Glomerular endothelial cell (primary cell): ENCODE measurements around the gene PLEKHG5. TPM values are rescaled to one million over a fixed set of nuclear protein-coding genes. Genes with fewer than 3 reads are reported as not detected.
"Not testable (repeated sequence)": the region's sequence is repeated elsewhere in the genome, so short reads cannot be mapped to it uniquely, and the experiment has no call there.

ENCODE experiments used
- DNase-seq: peaks from one replicate; pipeline ENCODE4 v3.0.0-alpha.2; 2011; ENCODE audit warnings: low read depth, low spot score; ENCODE audit errors: extremely low read depth
- total RNA-seq: library from RNA; depleted of rRNA; stranded (reverse); fragments of >200 nt; gene quantifications from 2 replicates; pipeline ENCODE4 v1.2.3, GENCODE V29; 2015

The PLEKHG5 gene
- total RNA-seq, 1 donor from 2014 or later: 63.7 TPM

DNA sequence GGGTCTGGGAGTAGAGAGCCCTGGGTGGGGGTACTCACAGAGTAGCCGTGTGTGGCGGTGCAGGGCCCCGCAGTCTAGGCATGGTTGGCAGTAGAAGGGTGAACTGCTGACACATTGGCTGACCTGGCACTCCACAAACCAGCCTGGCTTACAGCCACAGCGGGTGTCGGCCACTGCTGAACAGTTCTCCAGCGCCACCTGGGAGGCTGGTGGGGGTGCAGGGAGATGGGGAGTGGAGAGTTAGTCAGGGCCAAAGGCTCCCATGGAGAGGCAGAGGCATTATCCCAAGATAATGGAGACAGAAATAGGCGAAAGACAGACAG, 27.0 kb downstream of the PLEKHG5 start:
- no peak for DNase-seq

DNA sequence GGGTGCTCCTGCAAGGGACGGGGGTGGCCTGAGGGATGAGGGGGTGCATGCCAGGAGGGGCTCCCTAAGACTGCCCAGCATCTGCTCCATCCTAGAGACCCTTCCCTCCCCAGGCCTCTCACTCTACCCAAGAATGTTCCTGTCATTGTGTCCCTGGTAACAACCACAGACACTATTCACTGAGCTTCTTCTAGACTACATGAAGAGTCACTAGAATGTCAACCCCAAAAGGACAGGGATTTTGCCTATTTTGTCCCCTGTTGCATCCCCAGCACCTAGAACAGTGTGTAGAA, 28.4 kb downstream of the PLEKHG5 start:
- DNase-seq: no peak

DNA sequence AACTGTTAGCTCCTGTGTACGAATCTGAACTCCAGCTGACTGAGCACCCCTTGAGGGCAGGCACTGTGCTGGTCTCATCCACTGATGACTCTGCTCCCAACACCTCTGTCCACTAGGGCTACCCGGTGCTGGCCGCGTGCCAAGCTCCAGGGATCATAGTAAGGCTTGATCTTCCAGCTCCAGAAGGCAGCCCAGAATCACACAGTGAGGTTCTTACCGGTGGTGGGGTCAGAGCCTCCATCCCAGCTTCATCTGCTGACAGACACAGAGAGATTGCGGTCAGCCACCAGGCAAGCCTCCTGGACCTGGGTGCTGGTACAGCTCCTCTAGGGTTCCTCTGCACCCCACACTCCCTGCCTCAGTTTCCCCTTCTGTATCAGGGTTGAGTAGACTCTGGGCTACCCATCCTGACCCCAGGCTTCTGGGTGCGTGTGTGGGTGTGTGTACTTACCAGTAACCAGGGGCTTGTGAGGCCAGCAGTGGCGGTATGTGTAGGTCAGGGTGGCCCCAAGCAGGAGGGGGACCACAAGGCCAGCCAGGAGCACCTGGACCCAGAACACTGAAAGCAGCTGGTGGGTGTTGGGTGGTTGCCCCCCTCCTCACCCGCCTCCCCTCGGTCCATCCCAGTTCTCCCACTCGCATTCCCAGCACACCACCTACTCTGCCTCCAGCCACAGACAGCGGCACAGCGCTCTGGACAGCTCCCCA, 28.9 kb downstream of the PLEKHG5 start:
- DNase-seq: no peak

- no peak for DNase-seq
These were observed 29.7 kb downstream of the PLEKHG5 start for GRCh38 chr1:6461538-6462411.

DNA sequence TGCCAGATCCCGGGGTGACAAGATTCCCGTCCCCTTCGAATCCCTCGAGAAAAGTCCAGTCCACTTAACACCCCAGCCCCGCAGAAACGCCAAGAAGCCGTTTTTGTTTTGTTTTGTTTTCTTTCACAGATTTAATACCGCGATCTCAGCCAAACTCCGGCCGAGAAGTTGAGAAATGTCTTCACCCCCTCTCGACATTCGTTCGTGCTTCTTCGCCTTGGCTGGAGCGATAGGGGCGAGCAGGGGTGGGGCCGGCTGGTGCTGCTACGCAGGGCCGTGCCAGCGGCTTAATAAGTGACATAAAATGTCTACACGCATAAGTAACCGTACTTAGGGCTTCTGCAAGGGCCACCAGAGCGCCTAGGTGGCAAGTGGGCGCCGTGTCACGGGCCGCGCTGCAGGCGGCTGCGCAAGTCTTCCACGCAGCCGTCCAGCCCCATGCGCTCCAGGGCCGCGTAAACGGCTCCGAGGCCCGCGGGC, 30.4 kb downstream of the PLEKHG5 start:
- DNase-seq: no peak

DNA sequence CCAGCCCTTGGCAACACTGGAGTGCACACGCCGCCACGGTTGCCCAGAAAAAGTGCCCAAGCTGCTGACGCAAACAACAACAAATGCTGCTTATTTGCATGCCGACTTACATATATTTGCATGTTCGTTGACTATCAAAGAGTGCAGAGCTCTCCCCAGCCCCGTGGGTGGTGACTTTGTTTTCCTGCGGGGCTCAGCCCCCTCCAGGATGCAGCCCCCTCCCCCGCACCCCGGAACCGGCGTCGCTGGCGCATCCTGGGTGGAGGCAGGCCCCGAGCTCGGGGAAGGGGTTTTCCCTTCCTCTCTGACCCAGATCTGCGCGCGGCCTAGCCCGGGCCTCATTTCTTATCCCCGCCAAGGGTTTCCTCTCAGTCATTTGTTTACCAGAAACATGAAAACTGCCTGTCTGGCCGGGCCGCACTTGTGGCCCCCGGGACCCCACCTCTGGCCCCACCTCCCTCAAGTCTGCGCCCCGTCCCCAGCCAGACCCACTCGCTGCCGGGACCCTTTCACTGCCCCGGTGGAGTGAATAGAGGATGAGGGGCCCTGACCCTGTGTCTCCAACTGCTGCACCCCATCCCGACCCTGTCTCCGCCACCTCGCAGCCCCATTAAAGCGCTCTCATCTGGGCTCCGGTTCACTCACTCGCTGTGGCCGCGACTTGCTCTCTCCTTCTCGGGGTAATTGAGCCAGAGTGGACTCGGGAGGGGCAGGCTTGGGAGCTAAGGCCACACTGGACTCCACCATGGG, 31.0 kb downstream of the PLEKHG5 start:
- no peak for DNase-seq

- DNase-seq: no peak
These were observed 31.6 kb downstream of the PLEKHG5 start for GRCh38 chr1:6459850-6460265.

DNA sequence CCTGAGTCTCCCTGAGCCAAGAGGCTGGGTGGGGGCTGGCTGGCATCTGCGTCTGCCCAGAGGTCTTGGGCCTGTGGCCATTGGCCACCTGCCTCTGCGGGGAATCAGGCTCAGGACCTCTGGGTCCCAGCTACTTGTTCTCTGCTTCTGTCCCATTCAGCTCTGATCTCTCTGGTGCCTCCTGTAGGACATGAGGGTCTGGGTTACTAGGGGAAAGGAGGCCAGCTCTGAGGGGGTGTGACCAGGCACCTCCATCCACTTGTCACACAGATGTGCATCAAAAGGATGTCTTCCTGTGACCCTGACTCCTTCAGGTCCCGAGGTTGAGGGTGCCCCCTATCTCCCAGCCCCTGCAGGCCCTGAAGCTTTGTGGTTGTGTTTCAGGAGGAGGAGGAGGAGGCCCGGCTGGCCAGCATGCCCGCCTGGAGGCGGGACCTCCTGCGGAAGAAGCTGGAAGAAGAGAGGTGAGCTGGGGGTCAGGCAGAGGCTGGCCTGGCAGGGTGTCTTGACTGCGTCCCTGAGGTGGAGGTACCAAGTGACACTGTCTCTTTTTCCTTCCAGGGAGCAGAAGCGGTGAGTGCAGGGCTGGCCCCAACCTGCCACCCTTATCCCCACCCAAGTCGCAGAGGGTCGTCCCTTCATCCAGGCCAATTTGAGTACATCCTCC, 34.5 kb downstream of the PLEKHG5 start:
- DNase-seq: no peak

DNA sequence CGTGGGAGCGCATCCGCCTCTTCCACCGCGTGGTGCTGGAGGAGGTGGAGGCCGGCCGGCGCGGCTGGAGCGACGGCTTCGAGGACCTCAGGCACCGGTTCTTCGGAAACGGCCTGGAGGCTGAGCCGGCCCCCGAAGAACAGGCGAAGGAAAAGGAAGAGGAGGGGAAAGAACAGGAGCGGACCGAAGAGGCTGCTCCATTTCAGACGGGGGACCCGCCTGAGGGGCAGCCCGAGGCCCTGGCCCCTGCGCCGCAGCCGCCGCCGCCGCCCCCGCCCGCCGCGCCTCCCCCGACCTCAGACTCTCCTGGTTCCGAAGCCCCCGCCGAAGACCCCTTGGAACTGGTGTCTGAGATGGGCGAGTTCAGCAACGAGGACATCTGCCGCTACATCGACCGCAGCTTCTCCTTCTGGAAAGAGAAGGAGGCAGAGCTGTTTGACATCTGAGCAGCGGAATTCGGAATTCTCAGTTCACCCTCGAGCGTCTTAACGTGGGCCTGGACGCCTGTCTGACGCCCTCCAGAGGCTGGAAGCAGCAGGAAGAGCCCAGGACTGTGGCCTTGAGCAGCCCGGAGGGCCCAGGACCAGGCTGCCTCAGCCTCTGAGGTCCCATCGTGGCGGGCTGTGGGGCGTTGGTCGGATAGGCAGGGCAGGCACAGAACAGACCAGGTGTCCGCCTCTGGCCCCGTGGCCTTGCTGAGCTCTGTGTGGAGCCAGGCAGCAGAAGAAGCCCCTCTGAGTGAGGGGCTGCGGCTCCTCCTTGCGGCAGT, 35.5 kb downstream of the PLEKHG5 start:
- DNase-seq: not testable (repeated sequence)

GRCh38 chr1:6454856-6455751, 36.4 kb downstream of the PLEKHG5 start:
- DNase-seq: no peak

DNA sequence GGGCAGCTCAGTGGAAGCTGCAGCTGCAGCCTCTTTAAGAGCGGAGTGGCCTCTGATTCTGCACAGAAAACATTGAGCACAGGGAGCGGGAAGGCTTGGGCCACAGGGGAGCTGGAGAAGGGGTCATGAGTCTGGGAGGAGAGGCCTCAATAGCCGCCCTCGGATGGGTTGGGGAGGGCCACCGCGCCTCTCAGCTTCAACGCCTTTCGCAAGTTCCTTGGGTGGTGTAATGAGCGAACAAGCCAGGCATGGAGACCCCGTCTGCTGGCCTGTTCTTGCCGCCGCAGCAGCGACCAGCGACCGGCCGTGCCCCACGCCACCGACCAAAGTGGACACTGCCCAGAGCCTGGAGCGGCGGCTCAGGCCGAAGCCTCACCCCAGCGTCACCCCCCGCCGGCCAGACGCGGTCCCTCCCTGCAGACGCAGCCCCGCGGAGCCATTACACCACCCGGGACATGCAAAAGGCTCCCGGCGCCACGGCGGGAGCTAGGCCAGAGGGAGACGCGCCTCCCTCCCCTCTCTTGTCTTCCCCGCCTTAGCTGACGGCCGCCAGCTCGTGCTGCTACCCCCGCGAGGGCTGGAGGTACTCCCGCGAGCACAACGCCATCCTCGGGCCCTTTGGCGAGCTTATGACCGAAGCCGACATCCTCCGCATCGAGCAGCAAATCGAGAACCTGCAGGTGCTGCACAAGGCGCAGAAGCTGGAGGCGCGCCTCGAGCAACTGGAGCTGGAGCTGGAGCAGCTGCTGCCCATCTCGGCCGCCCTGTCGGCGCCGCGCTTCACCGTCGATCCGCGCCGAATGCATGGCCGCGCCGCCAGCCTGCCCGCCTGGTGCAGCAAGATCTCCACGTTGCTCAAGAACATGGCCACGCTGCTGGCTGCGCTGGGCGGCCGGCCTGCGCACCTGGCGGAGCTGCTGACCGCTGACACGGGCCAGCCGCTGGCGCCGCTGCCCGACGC, 37.3 kb downstream of the PLEKHG5 start:
- DNase-seq: not testable (repeated sequence)

DNA sequence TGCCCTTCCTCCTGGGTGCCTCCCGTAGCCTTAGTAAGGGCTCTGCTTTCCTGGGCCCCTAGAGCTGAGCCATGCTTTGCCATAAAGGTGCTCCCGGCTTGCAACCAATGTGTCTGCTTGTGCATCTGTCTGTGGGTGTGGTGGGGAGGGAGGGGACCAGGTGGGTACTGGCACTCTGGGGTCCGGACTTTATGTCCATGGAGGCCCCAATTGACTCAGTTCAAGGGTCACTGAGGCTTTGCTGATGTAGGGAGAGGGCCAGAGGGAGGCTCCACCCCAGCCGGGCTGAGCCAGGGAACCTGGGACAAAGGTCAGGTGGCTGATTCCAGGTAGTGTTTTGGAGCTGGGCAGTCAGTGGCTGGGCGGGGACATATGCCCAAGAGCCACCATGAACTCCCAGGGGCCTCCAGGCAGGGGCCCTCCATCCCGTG, 40.5 kb downstream of the PLEKHG5 start:
- DNase-seq: no peak

DNA sequence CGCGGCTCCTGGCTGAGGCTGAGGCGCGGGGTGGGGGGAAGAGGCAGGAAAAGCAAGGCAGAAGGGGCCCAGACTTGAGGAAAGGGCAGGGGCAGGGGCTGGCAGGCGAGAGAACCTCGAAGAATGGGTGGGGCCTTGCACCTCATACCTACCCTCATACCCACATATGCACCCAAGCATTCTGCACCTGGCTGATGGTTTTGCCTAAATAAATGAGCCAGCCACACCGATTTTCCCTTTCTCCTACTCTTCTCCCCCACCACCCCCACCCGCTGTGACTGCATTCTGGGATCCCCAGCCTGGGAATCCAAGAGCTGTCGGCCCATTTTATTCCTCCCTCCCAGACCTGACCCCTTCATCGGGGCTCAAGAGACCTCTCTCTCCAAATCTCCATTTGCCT, 41.0 kb downstream of the PLEKHG5 start:
- not testable (repeated sequence) for DNase-seq

DNA sequence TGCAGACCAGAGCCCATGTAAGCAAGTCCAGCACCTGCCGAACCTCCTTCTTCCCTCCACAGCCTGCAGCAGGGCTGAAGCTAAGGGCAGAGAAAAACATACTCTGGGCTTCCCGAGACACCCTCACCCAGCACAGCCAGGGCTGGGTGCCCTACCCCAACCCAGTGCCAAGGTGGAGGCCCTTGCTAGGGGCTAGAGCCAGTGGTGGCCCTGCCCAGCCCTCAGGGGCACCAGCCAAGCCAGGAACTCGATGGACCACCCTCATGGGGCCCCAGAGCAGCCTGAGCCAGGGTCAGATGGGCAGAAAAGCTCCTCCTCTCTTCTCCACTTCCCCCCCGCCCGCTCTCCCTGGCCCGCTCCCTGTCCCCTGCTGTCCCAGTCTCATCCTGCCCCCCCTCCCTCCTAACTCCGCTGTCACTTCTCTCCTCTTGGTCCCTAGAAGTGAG, 41.4 kb downstream of the PLEKHG5 start:
- no peak for DNase-seq

- no peak for DNase-seq
These were observed 42.5 kb downstream of the PLEKHG5 start for GRCh38 chr1:6448749-6449631.

GRCh38 chr1:6447818-6448748, 43.4 kb downstream of the PLEKHG5 start:
- no peak for DNase-seq
